ENCODE data around the gene IRS1.

Gene IRS1

DNA sequence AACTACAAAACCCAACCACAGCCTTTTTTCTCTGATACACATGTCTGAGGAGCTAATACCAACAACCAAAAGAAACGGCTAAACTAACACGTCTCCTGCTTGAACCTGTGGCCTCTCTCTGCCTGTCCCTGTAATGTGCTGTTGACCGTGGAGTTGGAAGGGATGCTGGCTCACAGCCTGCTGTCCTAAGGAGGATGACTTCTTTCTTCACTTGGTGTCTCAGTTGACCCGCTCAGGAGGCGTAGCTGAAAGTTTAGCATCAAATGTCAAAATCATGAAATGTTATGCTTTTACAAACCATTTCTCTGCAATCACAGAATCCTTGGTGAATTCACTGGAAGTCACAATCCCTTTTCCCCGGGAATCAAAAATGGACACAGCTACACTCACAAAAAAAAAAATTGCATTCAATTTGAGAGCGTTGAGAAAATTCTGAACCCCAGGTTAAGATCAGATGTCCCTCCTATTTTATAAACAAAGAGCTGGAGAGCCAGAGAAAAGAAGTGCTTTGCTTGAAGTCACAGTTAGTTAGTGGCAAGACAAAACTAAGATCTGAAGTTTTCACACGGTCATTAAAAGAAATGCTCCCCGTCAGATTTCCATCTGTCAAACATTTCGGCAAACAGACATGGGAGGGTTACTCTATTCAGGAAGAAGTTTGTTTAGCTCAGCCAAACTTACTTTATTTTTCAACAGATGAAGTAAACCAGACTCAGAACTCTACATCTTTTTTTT, 74.3 kb downstream of the IRS1 start:
- DNase-seq (ENCODE audit: low read depth): peak; percentile 9

DNA sequence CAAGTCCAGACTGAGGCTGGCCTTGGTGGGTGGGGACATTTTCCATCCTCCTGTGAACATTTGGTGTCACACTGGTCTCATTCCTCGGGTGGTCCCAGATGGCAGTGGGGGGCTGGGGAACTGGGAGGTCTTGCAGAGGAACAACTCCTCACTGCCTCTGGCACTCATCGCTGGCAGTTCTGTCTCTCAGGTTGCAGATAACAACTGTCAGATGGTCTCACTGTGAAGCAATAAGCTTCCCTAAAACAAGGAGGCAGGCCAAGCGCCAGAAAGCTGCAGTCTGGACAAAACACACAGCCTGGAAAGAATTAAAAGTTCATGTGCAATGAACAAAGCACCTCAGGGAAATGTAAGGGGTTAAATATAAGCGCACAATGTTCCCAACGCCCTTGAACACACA, 78.1 kb downstream of the IRS1 start:
- no peak for DNase-seq (ENCODE audit: low read depth)

DNA sequence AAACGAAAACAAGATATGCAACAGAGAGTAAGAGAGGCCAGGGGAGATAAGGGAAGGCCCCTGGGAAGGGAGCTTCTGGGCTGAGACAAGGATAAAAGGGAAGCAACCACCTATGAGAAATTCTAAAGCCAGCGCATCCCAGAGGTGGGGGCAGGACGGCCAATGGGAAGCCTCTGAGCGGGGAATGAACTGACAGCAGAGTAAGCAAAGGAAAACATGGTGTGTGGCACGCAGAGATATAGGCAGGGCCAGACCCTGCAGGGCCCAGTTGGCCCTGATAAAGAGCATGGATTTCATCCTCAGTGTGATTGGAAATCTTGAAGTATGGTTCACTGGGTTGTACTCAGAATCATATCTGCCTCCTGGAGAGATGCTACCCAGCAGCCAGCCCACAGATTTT, 78.7 kb downstream of the IRS1 start:
- DNase-seq (ENCODE audit: low read depth): no peak

DNA sequence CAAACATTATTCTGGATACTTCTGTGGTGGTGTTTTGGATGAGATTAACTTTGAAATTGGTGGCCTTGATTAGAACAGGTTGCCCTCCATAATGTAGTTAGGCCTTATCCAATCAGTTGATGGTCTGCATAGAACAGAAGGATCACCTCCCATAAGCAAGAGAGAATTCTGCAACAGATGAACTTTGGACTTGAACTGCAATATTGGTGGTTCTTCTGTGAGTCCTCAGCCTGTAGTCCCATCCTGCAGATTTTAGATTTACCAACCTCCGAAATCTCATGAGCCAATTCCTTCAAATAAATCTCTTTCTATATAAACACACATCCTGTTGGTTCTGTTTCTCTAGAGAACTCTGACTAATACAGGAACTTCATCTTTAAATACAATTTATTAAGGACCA, 81.9 kb downstream of the IRS1 start:
- no peak for DNase-seq (ENCODE audit: low read depth)

DNA sequence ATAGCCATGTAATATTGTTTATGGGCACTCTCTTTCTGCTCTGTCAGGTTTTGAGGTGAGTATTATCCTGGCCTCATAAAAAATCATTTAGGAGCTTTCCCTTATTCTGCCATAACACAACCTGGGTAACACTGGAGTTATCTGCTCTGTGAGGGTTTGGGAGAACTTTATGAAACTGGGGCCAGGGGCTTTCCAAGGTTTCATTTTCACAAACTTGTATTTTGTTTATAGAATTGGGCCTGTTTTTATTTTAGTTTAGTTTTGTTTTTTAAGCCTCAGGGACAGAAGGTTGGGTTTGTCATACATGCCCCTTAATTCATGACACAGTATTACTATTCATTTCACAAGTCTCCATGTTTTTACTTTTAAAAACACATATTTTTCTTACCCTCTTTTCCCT, 83.5 kb downstream of the IRS1 start:
- DNase-seq (ENCODE audit: low read depth): no peak

DNA sequence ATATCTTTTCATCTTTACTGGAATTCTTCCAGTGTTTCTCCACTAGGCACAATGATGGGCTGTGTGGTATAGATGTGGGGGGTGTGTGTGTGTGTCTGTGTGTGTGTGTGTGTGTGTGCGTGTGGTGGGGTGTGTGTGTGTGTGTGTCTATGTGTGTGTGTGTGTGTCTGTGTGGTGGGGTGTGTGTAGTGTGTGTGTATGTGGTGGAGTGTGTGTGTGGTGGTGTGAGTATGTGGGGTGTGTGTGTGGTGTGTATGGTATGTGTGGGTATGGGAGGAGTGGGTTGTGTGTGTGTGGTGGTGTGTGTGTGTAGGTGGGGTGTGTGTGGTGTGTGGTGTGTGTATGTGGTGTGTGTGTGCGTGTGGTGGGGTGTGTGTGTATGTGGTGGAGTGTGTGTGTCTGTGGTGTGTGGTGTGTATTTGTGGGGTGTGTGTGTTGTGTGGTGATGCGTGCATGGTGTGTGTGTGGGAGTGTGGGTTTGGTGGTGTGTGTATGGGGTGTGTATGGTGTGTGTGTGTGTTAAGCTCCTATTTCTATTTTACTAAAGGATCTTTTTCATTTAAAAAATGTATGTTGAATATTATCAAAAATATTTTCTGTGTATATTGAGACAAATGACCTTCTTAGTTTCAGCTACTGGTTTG, 84.2 kb downstream of the IRS1 start:
- DNase-seq (ENCODE audit: low read depth): no peak

DNA sequence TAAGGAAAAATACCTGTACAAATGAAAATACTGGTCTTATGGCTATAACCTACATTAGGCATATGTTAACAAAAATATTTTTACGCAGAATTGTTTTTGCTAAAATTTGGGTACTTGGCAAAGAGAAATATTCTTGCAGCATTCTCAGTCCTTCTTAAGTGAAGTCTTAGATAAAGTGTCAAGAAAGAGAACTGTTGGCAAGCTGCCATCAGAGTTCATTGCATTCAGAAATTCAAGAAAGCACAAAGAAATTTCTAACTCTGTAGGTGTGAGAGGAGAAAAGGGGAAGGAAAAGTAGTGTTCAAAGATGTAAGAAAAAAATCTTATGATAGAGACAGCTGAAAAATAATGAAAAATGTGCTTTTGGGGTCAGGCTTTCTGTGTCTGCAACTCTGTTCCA, 86.7 kb downstream of the IRS1 start:
- DNase-seq (ENCODE audit: low read depth): no peak

DNA sequence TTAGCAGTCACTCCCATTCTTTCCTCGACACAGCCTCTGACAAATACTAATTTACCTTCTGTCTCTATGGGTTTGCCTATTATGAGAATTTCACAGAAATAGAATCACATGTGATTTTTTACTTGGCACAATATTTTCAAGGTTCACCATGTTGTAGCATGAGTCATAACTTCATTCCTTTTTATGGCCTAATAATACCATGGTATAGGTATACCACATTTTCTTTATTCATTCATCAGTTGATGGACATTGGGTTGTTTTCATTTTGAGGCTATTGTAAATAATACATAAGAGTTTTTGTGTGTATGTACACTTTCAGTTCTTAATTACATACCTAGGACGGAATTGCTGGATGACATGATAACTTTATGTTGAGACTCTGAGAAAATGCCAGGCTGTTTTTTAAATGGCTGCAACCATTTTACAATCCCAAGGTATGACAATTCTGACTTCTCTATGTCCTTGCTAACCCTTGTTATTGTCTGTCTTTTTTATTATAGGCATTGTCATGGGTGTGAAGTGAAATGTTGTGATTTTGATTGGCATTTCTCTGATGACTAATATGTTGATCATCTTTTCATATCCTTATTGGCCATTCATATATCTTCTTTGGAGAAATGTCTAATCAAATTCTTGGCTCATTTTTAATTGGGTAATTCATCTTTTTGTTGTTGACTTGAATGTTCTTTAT, 87.9 kb downstream of the IRS1 start:
- no peak for DNase-seq (ENCODE audit: low read depth)

DNA sequence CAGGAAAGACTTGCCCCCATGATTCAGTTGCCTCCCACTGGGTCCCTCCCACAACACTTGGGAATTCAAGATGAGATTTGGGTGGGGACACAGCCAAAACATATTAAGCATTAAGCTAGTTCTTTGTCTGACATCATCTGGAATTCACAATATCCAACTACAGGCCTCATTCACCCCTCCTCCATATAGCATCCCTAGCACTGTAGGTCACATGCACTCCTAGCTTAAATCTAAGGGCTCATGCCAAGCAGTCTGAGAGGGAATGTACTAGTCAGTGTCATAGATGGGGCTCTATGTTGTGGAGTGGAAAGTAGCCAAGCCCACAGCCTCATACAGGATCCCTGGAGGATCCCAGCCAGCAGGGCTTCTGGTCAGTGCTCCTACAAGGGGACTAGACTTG, 92.1 kb downstream of the IRS1 start:
- DNase-seq (ENCODE audit: low read depth): no peak

DNA sequence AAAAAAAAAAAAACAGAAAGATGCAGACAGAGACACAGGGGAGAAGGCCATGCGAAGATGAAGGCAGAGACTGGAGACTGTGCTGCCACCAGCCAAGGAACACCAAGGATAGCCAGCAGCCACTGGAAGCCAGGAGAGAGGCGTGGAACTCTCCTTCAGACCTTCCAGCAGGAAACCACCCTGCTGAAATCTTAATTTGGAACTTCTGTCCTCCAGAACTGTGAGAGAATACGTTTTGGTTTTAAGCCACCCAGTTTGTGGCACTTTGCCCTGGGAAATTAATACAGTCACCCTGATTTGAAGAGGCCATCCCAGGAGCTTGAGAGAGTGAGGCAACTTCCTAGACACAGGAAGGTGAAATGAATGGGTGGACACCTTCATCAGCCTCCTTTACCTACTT, 93.7 kb downstream of the IRS1 start:
- DNase-seq (ENCODE audit: low read depth): no peak

DNA sequence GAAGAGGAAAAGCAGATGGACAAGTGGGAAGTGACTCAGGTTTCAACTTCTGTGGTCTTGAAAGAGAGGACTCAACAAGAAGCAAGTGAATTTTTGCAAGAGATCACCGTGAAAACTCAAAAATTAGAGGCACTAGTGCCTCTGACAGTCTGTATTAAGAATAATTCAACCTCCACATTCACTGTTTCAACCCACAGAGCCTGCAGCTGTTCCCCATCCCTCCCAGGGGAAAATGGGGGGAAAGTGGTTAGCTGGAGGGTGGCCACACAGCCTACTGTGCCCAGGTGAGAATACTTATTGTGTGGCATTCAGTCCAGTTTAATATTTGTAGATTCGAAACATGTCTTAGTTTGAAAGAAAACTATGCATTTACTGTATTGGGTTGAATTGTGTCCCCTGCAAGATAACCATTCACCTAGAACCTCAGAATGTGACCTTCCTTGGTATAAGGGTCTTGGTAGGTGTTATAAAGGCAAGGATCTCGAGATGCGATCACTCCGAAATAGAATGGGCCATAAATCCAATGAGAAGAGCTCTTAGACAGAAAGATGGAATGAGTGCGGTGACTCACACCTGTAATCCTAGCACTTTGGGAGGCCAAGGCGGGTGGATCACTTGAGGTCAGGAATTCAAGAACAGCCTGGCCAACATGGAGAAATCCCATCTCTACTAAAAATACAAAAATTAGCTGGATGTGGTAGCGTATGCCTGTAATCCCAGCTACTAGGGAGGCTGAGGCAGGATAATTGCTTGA, 94.3 kb downstream of the IRS1 start:
- no peak for DNase-seq (ENCODE audit: low read depth)

DNA sequence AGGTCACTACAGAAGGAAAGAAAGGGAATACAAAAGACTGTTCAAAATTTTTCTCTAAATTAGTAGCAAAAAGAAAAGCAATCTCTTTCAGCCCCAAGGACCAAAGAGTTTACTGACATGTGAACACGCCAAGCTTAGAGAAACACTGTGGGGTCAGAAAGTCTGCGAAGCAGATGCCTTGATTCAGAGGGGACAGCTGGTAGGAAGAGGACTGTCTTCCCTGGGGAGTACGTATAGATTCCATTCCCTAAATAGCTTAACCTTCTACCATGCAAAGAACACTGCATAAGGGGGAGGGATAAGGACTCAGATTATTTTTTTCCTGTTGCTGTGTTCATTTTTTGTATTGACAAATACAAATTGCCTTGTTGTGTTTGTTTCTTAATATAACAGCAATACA, 96.1 kb downstream of the IRS1 start:
- DNase-seq (ENCODE audit: low read depth): no peak

DNA sequence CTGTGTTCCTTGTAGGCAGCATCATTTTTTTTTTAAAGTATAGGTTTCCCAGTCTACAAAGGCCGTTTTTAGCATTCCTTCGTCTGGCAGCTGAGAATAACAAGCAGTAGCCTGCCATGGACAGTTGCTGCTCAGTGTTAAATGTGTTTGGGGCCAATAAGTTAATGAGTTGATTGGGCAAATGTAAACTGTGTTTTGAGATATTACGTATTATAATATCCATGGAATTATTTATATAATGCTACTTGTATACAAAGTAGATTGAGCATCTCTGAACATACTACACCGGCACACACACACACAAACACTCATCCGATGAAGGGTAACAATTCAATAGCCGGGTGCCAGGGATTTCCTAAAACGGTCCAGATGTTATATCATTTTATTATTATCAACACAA, 97.2 kb downstream of the IRS1 start:
- DNase-seq (ENCODE audit: low read depth): no peak

DNA sequence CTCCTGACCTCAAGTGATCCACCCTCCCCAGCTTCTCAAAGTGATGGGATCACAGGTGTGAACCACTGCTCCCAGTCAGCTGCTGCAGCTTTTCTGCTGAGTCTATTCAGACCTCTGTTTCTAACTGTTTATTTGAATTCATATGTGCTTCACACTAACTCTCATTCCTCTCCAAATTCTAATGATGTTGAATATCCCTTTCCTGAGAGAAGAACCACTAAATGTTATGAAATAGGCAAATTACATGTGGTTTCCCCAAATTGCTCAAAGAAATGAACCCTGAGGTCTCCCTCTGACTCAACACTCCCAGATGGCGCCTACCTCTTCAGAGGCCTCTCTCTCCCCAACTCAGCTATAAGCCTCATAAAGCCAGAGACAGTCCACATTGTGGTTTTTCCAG, 98.6 kb downstream of the IRS1 start:
- DNase-seq (ENCODE audit: low read depth): peak; percentile 80

DNA sequence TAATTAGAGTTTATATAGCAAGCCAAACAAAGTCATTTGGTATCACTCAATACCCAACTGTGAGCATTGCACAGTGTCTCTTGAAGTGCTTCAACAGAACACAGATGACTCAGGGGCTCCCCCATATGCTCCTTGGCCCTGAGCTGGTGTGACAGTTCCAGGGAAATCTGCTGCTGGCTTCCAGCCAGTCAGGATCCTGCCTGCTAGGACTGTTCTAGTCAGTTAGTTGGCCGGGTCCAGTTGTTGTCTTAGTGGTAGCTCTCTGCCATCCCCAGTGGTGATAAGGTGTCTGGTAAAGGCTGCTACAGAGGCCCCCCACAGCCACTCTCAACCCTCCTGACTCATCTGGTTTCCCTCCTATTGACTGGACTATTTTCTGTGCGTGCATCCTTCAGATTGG, 100.3 kb downstream of the IRS1 start:
- DNase-seq (ENCODE audit: low read depth): peak; percentile 52

DNA sequence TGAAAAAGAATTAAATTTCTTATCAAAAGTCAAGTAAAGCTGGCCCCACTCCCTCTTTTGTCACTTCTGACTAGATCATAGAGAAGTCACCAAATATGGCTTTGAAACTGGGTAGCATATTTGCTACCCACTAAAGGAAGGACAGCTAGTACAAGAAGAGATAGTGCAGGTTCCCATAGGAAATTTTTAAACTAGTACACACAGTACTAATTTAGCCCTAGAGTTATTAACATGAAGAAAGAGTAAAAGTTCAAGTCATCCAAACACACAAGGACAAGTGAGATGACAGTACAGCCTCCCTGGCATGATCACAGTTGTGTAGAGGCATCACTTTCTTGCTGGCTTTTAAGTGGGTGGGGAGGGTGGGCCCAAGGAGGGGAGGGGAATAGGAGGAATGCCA, 100.9 kb downstream of the IRS1 start:
- no peak for DNase-seq (ENCODE audit: low read depth)

DNA sequence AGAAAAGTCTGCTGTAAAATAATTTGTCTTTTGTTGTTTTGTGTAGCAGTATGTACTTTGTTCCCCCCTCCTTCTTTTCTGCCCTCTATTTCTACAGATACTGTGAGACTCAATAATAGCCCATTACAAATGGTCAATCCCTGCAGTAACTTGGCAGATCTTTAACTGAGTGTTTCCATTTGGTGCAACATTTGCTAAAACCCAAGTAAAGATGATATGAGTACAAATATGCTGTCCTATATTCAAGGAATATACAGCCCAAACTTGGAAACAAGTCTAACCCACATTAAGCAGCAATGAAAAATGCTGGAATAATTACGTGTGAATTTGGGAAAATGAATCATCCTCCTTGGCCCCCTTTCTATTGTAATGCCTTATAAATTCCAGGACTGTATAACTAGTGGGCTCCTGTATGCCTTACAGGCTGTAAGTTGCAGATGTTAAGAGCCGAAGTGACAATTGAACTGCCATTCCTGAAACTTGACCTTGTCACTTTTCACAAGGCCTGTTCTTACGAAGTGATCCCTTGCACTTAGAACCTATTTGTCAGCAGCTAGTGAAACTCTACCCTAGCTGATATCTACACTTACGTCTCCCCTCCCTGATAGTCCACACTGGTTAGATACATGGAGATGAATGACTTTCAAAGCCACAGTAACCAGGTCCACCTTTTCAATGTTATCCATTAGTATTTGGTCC, 104.9 kb downstream of the IRS1 start:
- DNase-seq (ENCODE audit: low read depth): no peak

DNA sequence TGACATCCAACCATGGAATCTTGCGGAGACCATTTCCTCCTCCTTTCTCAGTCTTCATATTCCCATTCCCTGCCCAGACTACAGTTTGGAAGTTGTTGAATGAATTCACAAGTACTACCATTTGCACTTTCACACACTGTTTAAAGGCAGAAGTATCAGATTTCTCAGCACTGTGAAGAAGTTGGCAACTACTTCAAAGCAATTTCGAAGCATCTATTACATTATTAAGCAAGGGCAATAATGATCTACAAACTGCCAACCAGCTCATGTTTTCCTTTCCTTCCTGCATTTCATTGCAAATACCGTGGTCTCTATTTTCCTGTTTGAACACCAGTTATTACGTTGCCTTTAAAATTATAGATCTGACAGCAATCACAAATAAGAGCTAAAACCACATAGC, 105.5 kb downstream of the IRS1 start:
- DNase-seq (ENCODE audit: low read depth): no peak

DNA sequence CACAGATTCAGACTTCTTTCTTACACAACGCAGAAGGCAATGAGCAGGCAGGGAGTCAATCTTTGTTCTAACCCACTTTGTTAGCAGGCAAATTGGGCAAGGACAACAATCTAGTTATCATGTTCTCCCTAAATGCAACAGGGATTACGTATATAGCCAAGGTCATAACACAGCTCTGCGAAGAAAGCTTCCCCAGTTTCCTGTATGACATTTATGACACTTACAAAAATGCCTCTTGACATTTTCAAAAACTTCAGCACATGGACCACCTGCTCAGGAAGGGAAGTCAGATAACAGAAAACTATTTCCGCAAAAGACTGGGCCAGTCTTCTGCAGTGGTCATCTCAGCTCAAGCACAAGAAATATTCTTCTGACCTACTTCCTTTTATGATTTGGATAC, 106.1 kb downstream of the IRS1 start:
- DNase-seq (ENCODE audit: low read depth): no peak

DNA sequence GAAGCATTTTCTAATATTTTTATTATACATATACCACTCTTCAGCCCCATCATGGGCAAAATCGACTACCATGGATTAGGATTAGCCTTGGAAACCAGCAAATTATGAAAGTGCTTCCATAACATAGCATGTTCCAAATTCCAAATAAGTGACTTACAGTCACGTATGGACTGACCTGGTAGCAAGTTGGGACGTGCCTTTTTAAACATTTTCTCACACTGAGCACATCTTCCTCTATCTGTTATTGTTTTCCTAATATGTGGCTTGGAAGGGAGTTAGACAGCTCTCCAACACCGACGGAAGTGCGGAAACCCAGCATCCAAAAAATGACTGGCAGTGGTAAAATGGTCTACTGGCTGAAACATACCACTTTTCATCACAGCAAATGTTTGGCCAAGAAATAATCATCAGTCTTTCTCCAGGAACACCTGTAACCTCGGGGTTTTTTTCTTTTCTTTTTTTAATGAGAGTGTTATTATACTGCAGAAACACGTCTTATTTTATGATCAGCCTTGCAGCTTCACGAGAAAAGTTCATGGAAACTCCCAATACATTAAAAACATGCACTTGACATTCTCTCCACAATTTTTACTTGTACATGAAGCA, 107.0 kb downstream of the IRS1 start:
- DNase-seq (ENCODE audit: low read depth): no peak

DNA sequence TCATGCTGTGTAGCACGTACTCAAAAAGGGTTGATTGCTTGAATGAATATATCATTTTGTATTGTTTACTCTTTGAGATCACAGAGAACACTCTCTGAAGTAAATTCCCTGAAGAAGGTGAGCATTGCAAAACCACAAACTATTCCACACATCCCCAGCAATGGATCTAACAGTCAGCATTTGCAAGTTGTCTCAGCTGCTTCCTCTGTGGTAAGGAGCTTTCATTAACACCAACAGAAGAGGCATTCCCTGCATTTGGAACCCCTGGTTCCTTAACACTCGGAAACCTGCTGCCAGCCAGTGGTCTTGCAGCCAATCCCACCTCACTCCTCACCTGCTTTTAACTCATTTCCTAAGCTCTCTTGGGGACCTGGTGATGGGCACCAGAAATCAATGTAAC, 108.4 kb downstream of the IRS1 start:
- DNase-seq (ENCODE audit: low read depth): no peak
